ENCODE results near the gene REPS1.
A peak's percentile ranks its signal among the peaks of the same experiment; 100 is the strongest.
"Not testable (repeated sequence)": the region's sequence is repeated elsewhere in the genome, so short reads cannot be mapped to it uniquely, and the experiment has no call there.

The REPS1 gene

GRCh38 chr6:138945354-138945753 lies 42.7 kb downstream of the REPS1 start:
- H3K79me2 ChIP-seq (ENCODE audit: insufficient read depth, low read length): peaks cover 44% of the 10 kb centered on the region

GRCh38 chr6:138944412-138944811 lies 43.6 kb downstream of the REPS1 start:
- Histone ChIP-seq H3K36me3 (ENCODE audit: insufficient read depth, low read length) (peaks cover 57% of the 10 kb centered on the region), H3K79me2 (ENCODE audit: insufficient read depth, low read length) (peaks cover 35% of the 10 kb centered on the region; the same call in 1 of the 2 replicates), H3K9ac (ENCODE audit: low read depth, low read length, poor library complexity, severe bottlenecking) (no peak overlapping the region), H3K4me2 (ENCODE audit: low read depth, low read length, poor library complexity, severe bottlenecking) (no peak overlapping the region), H3K4me3 (ENCODE audit: low read length, poor library complexity, severe bottlenecking) (no peak overlapping the region), H4K20me1 (ENCODE audit: insufficient read depth, low read length, poor library complexity, severe bottlenecking) (peaks cover 22% of the 10 kb centered on the region), H2AFZ (ENCODE audit: low read length) (no peak overlapping the region), H3K27me3 (ENCODE audit: insufficient read depth, low read length, poor library complexity, severe bottlenecking) (no peaks in the 10 kb centered on the region), H3K9me2 (replicated peaks; ENCODE audit: low read depth, low read length) (no peaks in the 10 kb centered on the region), H3K4me1 (ENCODE audit: insufficient read depth, low read length, poor library complexity, severe bottlenecking) (peaks cover 12% of the 10 kb centered on the region), H3F3A (ENCODE audit: low read depth) (no peaks in the 10 kb centered on the region), H3K9me3 (ENCODE audit: insufficient read depth, low read depth, low read length) (no peaks in the 10 kb centered on the region)
- no peak for TF ChIP-seq CTCF (conservative IDR thresholded peaks at IDR 0.05; ENCODE audit: low read length)
- no peak for TF ChIP-seq EZH2phosphoT487 (IDR thresholded peaks at IDR 0.05; ENCODE audit: borderline replicate concordance)

More at GRCh38 chr6:138945354-138945753, 42.7 kb downstream of the REPS1 start:
- no peak overlapping the region for H3K9ac ChIP-seq (ENCODE audit: low read depth, low read length, poor library complexity, severe bottlenecking)
- TF ChIP-seq EZH2phosphoT487 (IDR thresholded peaks at IDR 0.05; ENCODE audit: borderline replicate concordance) (no peak), CTCF (conservative IDR thresholded peaks at IDR 0.05; ENCODE audit: low read length) (peak; percentile 39)
- H3K4me1 ChIP-seq (ENCODE audit: insufficient read depth, low read length, poor library complexity, severe bottlenecking): peaks cover 12% of the 10 kb centered on the region
- H2AFZ ChIP-seq (ENCODE audit: low read length): no peak overlapping the region
- H3K9me2 ChIP-seq (replicated peaks; ENCODE audit: low read depth, low read length): no peaks in the 10 kb centered on the region
- H3K27me3 ChIP-seq (ENCODE audit: insufficient read depth, low read length, poor library complexity, severe bottlenecking): no peaks in the 10 kb centered on the region
- H3F3A ChIP-seq (ENCODE audit: low read depth): no peaks in the 10 kb centered on the region
- H3K36me3 ChIP-seq (ENCODE audit: insufficient read depth, low read length): peaks cover 52% of the 10 kb centered on the region
- no peak overlapping the region for H3K4me2 ChIP-seq (ENCODE audit: low read depth, low read length, poor library complexity, severe bottlenecking)
- H3K9me3 ChIP-seq (ENCODE audit: insufficient read depth, low read depth, low read length): no peaks in the 10 kb centered on the region
- H3K4me3 ChIP-seq (ENCODE audit: low read length, poor library complexity, severe bottlenecking): no peak overlapping the region
- H4K20me1 ChIP-seq (ENCODE audit: insufficient read depth, low read length, poor library complexity, severe bottlenecking): peaks cover 28% of the 10 kb centered on the region

- H3F3A ChIP-seq (ENCODE audit: low read depth): no peaks in the 10 kb centered on the region
- peaks cover 63% of the 10 kb centered on the region for H3K36me3 ChIP-seq (ENCODE audit: insufficient read depth, low read length)
- H3K9me2 ChIP-seq (replicated peaks; ENCODE audit: low read depth, low read length): no peaks in the 10 kb centered on the region
- no peaks in the 10 kb centered on the region for H3K9me3 ChIP-seq (ENCODE audit: insufficient read depth, low read depth, low read length)
- peaks cover 12% of the 10 kb centered on the region for H3K4me1 ChIP-seq (ENCODE audit: insufficient read depth, low read length, poor library complexity, severe bottlenecking)
- no peak overlapping the region for H3K9ac ChIP-seq (ENCODE audit: low read depth, low read length, poor library complexity, severe bottlenecking)
- H3K79me2 ChIP-seq (ENCODE audit: insufficient read depth, low read length): peaks cover 24% of the 10 kb centered on the region; the same call in 1 of the 2 replicates
- H3K4me3 ChIP-seq (ENCODE audit: low read length, poor library complexity, severe bottlenecking): no peak overlapping the region
- no peak overlapping the region for H3K4me2 ChIP-seq (ENCODE audit: low read depth, low read length, poor library complexity, severe bottlenecking)
- TF ChIP-seq CTCF (conservative IDR thresholded peaks at IDR 0.05; ENCODE audit: low read length) (no peak), EZH2phosphoT487 (IDR thresholded peaks at IDR 0.05; ENCODE audit: borderline replicate concordance) (no peak)
- no peaks in the 10 kb centered on the region for H3K27me3 ChIP-seq (ENCODE audit: insufficient read depth, low read length, poor library complexity, severe bottlenecking)
- H4K20me1 ChIP-seq (ENCODE audit: insufficient read depth, low read length, poor library complexity, severe bottlenecking): peaks cover 11% of the 10 kb centered on the region
- no peak overlapping the region for H2AFZ ChIP-seq (ENCODE audit: low read length)
Observed at GRCh38 chr6:138943089-138943625, 44.9 kb downstream of the REPS1 start.

GRCh38 chr6:138936873-138937272 lies 51.2 kb downstream of the REPS1 start:
- H3K4me1 ChIP-seq (ENCODE audit: insufficient read depth, low read length, poor library complexity, severe bottlenecking); H2AFZ ChIP-seq (ENCODE audit: low read length): not testable (repeated sequence)

More at GRCh38 chr6:138936873-138937272, 51.2 kb downstream of the REPS1 start:
- not testable (repeated sequence) for H3K9me2 ChIP-seq (replicated peaks; ENCODE audit: low read depth, low read length); H3F3A ChIP-seq (ENCODE audit: low read depth); H3K79me2 ChIP-seq (ENCODE audit: insufficient read depth, low read length); H3K9ac ChIP-seq (ENCODE audit: low read depth, low read length, poor library complexity, severe bottlenecking); H3K27me3 ChIP-seq (ENCODE audit: insufficient read depth, low read length, poor library complexity, severe bottlenecking); H3K4me3 ChIP-seq (ENCODE audit: low read length, poor library complexity, severe bottlenecking); H3K4me2 ChIP-seq (ENCODE audit: low read depth, low read length, poor library complexity, severe bottlenecking); H4K20me1 ChIP-seq (ENCODE audit: insufficient read depth, low read length, poor library complexity, severe bottlenecking)
- peaks cover 63% of the 10 kb centered on the region for H3K36me3 ChIP-seq (ENCODE audit: insufficient read depth, low read length)
- peaks cover 13% of the 10 kb centered on the region; the same call in 1 of the 2 replicates for H3K9me3 ChIP-seq (ENCODE audit: insufficient read depth, low read depth, low read length)

All from Loucy (cell line).